ENCODE measurements around the gene ZBTB34.

ZBTB34 gene

DNA sequence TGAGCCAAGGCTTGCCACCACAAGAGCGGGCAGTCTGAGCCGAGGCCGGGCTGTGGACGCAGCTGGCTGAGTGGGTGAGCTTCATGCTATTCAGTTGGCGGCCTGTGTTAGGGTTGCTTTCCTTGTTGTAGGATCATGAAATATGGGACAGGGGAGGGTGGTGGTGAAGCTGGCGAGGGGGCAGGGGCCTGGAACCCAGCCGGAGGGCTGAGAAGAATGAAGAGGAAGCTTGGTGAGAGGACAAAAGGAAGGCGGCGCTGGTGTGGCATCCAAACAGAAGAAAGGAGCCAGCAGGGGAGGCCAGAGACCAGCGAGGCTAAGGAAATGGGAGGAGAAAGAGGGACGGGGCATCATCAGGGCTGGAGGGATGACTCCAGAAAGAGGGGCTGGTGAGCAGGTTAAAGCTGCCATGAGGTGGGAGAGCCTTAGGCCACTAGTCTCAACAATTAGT, 72.5 kb downstream of the ZBTB34 start:
- DNase-seq: no peak

DNA sequence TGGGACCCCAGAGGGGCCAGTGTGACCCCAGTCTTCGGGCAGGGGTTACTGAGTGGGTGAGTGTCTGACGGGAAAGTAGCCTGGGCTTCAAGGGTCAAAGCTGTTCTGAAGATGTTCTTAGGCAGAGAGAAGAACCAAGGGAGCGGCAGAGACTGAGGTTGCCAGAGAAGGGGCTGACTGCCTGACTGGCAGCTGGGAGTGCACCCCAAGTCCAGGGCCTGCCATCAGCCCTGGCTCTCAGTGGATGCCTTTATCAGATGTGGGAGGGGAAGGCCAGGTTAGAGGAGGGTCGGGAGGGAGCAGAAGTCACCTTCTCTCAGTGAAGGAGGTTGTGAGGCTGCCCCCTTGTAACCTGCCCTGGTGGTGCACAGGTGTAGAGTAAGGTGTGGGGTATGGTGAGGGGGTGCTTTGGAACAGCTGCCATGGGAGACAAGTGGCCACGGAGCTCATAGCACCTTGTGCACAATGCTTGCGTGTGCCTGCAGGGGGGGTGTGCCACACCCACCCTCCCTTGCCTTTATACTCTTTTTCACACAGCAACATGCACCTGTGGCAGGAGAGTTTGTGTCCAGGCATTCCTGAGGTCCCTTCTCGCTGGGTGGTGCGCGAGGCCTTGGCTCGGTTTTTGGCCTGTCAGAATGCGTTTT, 73.0 kb downstream of the ZBTB34 start:
- no peak for DNase-seq

DNA sequence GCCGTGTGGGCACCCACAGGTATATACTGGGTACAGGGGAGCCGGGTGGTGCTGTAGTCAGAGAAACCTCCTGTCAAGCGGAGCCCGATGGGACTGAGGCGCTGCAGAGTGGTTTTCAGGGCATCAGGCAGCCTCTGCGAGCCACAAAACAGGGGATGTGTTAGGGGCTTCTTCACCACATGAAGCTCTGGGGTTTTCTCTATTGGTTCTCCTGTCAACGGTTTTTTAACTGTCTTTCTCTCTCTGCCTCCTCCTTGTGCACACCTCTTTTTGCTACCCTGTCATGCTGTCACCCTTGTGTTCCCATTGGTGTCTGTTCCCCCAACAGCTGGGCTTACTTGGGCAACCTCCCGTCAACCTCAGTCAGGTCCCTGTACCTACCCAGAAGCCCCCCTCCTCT, 74.0 kb downstream of the ZBTB34 start:
- DNase-seq: no peak

Measured in NCI-H1048 (cell line).